ENCODE results near the gene MBD3L4.
"Not testable (repeated sequence)": the region's sequence is repeated elsewhere in the genome, so short reads cannot be mapped to it uniquely, and the experiment has no call there.

The MBD3L4 gene

DNA sequence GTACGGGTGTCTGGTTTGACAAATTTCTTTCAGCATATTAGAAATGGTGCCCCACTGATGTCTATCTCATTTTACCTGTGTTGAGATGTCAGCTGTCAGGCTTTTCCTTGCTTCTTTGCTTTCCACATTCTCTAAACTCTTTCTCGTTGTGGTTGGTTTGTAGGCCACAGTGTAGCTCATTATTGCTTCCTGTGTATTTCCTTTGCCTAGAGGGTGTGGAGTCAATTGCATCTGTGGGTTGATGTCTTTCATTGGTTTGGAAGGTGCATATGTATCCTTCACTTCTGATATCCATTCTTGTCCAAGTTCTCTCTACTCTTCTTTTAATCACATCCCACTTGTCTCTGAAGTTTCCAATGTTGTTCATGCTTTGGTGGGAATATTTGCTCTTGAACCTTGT lies 1.6 kb upstream of the MBD3L4 start:
- DNase-seq, result not testable (repeated sequence)

DNA sequence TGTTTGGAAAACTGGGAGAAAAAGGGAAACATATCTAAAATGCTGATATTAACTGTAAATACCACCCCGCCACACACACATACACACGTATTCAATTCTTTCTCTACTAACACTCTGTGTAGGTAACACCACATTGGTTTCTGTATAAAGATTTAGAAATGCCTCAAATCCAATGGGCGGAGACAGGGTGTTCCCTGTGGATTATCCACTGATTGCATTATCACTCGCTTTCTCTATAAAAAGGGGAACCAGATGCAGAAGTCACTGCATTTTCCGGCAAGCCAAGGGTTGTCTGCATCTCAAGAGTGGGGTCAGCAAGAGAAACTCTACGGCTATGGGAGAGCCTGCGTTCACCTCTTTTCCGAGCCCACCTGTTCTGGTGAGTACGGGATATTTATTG lies 9.7 kb downstream of the MBD3L4 start, which contains the start of gene MBD3L5:
MBD3L5 (plus strand) TSS at position 301 of the 400 bp plus-strand sequence; CDS start at position 335, 34 bp downstream.
- DNase-seq, result not testable (repeated sequence)

DNA sequence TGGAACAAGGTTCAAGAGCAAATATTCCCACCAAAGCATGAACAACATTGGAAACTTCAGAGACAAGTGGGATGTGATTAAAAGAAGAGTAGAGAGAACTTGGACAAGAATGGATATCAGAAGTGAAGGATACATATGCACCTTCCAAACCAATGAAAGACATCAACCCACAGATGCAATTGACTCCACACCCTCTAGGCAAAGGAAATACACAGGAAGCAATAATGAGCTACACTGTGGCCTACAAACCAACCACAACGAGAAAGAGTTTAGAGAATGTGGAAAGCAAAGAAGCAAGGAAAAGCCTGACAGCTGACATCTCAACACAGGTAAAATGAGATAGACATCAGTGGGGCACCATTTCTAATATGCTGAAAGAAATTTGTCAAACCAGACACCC lies 11.2 kb downstream of the MBD3L4 start:
- DNase-seq, result not testable (repeated sequence)

DNA sequence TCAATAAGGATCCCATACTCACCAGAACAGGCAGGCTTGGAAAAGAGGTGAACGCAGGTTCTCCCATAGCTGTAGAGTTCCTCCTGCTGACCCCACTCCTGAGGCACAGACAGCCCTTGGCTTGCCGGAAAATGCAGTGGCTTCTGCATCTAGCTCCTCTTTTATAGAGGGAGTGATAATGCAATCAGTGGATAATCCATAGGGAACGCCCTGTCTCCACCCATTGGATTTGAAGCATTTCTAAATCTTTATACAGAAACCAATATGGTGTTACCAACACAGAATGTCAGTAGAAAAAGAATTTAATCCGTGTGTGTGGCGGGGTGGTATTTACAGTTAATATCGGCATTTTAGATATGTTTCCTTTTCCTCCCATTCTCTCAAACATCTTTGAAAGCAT lies 18.6 kb downstream of the MBD3L4 start, which contains the start of gene MBD3L2B:
MBD3L2B (minus strand) TSS at position 101 of the 400 bp plus-strand sequence; CDS start at position 67, 34 bp downstream.
- not testable (repeated sequence) for DNase-seq

DNA sequence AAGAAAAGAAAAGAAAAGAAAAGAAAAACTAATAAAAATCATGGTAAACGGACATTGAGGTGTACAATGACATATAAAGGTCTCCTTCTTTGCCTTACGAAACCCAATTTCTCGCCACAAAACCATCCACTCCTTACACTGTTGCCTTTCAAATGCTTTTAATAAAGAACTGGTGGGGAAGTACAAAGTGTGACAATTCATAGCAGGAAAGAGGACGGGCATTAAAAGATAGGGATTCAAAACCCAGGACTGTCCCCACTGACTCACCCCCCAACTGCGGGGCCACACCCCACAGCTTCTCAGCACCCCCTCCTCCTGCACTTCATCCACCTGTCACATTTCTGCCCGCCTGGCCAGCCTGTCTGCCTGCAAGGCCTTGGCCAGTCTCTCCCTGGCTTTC lies 21.2 kb downstream of the MBD3L4 start:
- DNase-seq, result no peak

DNA sequence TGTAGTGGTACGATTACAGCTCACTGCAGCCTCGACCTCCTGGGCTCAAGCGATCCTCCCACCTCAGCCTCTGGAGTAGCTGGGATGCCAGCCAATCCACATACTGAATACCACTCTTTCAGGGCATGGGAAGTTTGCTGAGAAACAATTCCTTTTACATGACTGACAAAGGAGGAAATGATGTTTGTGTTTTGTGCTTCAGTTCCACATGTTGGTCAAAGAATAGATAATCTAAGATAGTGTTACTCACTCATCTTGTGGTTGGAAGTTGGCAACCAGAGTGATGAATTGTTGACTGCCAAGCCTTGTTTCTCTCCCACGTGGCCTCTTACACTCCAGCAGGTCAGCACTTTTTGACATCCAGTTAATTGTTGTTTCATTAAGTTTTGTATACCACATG lies 26.3 kb downstream of the MBD3L4 start:
- peak; percentile 79 for DNase-seq

DNA sequence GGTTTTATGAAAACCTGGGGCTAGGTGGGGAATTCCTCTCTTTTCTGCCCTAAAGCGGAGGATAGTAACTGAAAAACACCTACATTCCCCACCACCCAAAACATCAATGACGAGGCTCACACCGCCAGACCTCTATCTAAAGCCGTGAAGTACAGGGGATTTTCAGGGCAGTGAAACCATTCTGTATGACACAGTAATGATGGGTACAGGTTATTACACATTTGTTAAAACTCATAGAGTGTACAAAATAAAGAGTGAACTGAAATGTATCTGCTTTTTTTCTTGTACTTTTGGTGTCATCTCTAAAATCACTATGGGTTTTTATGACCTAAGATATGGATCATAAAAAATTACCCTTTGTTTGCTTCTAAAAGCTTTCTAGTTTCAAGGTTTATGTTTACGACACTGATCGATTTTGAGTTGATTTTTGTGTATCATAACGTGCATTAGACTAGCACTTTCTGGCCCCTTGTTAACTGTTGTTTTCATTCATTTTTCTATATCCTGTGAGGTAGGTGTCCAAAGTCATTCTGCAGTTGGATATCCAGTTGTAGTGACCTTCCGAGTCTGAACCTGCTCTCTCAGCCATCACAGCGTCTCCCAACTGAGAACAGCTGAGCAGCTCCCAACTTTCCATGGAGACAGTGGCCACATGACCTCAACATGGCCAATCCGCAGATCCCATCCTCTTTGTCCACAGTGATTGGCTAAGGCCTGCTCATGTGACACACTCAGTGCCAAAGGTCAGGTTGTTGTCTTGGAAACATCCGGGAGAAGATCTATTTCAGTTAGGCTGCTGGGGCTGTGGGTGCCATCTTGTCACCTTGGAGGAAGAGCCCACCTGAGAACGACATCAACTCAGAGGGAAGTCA lies 29.0 kb downstream of the MBD3L4 start:
- DNase-seq, result no peak

DNA sequence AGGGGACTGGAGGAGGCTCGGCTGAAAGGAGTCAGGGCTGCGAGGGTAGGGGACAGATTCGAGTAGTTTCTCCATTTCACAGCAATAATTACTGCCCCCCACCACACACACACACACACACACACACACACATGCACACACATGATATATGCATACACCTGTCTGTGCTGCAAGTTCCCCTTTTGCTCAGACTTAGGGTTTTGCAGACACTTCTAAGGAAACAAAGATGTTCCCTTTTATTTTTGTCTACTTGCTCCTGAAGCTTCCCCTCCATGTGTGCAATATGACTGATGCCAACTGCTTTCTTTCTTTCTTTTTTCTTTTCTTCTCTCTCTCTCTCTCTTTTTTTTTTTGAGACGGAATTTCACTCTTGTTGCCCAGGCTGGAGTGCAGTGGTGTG lies 32.1 kb downstream of the MBD3L4 start:
- peak; percentile 43 for DNase-seq

DNA sequence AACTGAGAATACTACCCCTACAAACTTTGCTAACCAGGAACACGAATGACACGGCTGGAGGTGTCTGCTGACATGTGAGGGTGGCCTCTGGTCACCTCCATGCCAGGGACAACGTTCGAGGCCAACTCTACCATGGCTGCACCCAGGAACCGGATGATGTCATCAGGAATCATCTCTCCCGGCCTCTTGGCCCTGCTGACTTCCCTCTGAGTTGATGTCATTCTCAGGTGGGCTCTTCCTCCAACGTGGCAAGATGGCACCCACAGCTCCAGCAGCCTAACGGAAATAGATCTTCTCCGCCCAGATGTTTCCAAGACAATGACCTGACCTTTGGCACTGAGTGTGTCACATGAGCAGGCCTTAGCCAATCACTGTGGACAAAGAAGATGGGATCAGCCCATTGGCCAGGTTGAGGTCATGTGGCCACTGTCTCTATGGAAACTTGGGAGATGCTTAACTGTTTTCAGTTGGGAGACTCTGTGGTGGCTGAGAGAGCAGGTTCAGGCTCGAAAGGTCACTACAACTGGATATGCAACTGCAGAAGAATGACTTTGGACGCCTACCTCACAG lies 33.8 kb downstream of the MBD3L4 start:
- DNase-seq, result no peak

DNA sequence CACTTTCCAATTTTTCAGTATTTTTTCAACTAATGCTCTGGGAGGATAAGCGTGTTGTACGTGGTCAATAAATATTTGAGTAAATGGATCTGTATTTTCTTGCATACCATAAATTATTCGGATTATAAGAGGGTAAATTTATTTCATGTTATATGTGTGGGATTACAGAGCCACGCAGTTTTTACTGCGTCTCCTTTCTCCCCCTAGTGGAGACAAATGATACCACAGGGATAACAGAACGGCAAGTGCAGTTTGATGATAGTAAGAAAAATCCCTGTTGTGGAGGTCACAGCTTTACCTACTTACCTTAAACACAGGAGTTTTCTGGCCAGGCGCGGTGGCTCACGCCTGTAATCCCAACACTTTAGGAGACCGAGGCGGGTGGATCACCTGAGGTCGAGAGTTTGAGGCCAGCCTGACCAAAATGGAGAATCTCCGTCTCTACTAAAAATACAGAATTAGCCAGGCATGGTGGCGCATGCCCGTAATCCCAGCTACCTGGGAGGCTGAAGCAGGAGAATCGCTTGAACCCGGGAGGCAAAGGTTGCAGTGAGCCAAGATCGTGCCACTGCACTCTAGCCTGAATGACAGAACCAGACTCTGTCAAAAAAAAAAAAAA lies 35.6 kb downstream of the MBD3L4 start:
- DNase-seq, result peak; percentile 67

DNA sequence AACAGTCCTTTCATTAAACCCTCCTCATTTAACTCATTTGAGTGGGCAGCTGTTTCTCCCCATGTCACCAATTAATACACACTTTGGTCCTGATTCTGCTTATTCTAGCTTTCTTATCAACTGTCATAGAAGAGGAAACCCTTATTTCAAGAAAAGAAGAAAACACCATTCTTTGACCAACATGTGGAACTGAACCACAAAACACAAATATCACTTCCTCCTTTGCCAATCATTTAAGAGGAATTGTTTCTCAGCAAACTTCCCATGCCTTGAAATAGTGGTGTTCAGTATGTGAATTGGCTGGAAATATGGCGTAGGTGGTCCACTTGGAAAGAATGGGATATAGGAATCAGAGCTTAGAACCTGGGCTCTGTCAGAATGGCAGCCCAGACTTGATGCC lies 39.2 kb downstream of the MBD3L4 start:
- DNase-seq, result no peak

DNA sequence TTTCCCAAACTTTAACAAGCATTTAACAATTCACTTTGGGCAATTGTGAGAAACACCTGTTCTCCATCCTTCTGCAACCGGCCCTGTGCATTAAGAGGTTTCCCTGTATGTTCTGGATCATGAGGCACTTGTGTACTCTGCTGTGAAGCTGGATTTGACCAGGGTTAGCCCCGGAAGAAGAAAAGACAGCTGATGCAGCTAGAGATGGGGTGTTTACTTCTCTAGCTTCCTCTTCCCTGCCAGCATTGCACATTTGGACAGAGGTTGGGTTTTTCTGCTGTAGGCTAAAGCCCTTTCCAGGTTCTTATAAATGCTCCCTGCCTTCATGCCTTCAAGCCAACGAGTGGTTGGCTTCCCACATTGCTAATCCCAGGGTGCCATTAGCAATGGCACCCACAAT lies 39.6 kb downstream of the MBD3L4 start:
- no peak for DNase-seq

DNA sequence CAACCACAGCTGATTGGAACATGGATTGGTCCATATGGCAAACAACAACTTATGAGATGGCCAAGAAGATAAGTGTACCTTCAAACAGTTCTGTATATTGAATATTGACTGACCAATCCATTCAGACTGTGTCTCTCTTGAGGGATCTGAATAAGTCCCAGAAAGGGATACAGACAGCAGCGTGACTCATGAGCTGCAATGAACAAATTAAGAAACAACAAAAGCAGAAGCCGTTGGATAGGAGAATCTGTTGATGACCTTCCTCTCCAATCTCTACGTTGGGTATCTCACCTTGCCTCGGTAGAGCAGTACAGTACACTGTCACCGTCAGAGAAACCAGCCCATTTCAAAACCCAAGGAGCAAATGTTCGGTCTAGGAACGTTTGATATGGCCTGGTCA lies 40.0 kb downstream of the MBD3L4 start:
- no peak for DNase-seq

DNA sequence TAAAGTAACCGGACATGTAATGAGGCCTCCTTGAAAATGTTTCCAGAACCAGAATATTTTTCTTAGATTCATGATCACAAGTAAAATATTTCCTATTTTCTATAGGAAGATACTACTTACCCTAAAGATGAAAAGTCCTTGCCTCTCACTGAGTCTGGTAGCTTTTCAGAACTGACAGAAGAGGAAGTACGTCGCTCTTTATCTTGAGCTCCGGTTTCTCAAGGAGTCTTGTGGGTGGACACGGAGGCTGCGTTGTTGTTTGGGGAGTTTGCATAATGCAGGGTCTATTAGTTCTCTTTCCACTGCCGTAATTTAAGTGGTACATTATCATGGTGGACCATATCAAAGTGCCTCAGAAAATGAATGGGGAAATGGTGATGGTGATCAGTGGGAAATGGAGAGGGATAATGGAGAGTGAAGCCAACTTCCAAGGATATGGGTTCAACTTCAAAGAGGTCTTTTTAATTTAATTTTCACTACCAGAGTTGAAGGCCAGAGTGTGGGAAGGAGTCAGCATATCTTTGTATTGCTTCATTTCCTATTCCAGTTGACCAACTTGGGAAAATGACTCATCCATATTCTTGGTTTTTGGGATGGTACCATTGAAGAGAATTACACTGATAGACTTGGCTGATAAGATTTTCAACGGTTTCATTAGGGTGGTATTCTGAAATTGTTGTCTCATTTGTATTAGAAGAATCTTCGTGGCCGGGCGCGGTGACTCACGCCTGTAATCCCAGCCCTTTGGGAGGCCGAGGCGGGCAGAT lies 42.1 kb downstream of the MBD3L4 start:
- peak; percentile 82 for DNase-seq

DNA sequence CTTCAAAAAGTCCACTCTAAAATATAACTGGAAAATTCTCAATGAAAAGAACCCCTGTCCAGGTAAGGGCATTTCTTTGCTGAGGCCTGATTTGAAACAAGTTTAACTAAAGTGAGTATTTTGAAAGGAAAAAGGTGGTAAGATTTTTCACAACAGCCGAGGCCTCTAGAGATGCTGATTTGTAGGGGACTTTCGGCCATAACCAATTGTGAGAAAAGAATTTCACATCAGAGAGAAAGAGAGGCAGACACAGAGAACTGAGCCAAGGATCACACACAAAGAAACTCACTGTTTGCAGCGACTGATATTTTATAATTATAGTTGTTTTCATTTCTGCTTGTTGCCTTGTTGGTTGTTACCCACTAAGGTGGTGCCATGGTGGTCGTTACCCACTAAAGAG lies 43.2 kb downstream of the MBD3L4 start:
- DNase-seq, result no peak

DNA sequence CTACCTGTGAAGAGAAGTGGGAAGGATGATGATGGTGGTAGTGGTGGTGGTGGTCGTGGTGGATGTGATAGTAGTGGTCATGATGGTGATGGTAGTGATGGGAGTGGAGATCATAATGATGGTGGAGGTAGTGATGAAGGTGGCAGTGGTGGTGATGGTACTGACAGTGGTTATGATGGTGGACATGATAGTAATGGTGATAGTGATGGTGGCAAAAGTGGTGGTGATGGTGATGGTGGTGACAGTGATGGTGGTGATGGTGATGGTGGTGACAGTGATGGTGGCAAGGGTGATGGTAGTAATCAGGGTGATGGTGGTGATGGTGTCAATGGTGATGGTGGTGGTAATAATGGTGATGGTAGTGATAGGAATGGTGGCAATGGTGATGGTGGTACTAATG lies 44.9 kb downstream of the MBD3L4 start:
- DNase-seq, result no peak

DNA sequence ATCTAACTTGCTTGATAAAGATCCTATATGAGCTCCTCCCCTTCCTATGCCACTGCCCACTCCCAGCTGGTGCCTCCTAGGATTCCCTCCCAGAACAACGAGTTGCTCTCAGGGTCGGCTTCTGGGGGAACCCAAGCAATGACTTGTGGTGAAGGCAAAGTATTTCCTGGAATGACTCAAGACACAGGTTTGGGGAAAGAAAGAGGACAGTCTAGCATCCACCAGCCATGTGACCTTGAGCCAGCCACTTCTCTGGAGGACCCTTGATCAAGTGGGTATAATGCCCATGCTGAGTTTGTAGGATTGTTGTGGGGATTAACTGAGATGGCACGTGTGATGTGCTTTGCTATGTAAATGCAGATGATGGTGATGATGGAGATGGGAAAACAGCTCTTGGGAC lies 51.7 kb downstream of the MBD3L4 start:
- no peak for DNase-seq

DNA sequence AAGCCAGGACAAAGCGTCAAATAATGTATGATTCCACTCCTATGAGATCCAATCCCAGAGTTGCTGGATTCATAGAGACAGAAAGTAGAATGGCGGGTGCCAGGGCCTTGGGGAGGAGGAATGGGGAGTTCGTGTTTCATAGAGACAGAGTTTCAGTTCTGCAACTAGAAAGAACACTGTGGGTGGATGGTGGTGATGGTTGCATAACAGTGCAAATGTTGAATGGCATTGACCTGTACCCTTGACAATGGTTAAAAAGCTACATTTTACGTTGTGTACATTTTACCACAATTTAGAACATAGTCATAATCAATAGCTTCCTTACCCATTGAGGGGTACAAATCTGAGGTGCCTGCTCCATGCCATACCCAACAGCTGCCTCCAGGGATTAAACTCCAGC lies 52.1 kb downstream of the MBD3L4 start:
- DNase-seq, result no peak

Data from hematopoietic multipotent progenitor cell treated with erythropoietin and hydrocortisone succinate and interleukin-3 and kit ligand, for 4 days (in vitro differentiated cells).